DND-41 (cell line): ENCODE data around the gene JAZF1.

Source experiments
- EZH2 ChIP-seq: IDR thresholded peaks from 3 replicates; pipeline ENCODE4 v1.6.1; 2012; ENCODE audit warnings: borderline replicate concordance, low read depth, mild to moderate bottlenecking, moderate library complexity, low read length, inconsistent platforms; ENCODE audit not compliant: severe bottlenecking
- TF ChIP-seq, protein P1 (sequence below): IDR thresholded peaks from 2 replicates; pipeline ENCODE4 v1.5.1; 2012; ENCODE audit warnings: borderline replicate concordance, low read length, moderate library complexity, mild to moderate bottlenecking; ENCODE audit not compliant: poor library complexity, severe bottlenecking; ENCODE audit errors: extremely low read depth

DNA sequence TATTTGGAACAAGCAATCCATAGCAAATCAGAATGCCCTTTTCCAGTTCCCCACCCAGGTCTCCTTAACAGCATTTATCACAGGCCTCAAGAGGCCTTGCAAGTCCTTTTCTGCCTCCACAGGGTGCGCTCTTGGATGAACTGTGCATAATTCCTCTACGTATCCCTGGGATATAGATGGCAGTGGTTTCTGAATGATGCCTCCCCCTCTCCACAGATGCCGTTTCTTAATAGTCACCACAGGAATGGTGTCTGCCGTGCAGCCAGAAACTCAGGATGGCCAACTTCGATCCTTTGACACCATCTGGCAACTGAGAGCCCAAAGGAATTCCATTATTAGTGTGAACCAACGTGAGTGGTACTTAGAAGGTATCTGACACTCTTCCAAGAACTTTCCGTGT, 43.1 kb downstream of the JAZF1 start:
- TF ChIP-seq, protein P1, sequence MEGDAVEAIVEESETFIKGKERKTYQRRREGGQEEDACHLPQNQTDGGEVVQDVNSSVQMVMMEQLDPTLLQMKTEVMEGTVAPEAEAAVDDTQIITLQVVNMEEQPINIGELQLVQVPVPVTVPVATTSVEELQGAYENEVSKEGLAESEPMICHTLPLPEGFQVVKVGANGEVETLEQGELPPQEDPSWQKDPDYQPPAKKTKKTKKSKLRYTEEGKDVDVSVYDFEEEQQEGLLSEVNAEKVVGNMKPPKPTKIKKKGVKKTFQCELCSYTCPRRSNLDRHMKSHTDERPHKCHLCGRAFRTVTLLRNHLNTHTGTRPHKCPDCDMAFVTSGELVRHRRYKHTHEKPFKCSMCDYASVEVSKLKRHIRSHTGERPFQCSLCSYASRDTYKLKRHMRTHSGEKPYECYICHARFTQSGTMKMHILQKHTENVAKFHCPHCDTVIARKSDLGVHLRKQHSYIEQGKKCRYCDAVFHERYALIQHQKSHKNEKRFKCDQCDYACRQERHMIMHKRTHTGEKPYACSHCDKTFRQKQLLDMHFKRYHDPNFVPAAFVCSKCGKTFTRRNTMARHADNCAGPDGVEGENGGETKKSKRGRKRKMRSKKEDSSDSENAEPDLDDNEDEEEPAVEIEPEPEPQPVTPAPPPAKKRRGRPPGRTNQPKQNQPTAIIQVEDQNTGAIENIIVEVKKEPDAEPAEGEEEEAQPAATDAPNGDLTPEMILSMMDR, result no peak
- no peak for TF ChIP-seq EZH2
